Prostate gland (tissue), 2 donors: Measurements from ENCODE around the gene CPNE2. TPM values are rescaled to one million over a fixed set of nuclear protein-coding genes. Genes with fewer than 3 reads are reported as not detected.
A peak's percentile ranks its signal among the peaks of the same experiment; 100 is the strongest.

Experiments used
- DNase-seq: peaks from one replicate; pipeline ENCODE4 v3.0.0-alpha.2; 2019; ENCODE audit warnings: low spot score
- H3K27ac ChIP-seq, 2 donors: fragments of 200-600 bp; sonication (generic); 2 replicates each; pipeline ENCODE4 v1.5.1; 2017 to 2019
- H3K27me3 ChIP-seq: fragments of 200-600 bp; sonication (generic); replicated peaks from 2 replicates; pipeline ENCODE4 v1.5.1; 2019; ENCODE audit not compliant: insufficient read depth
- H3K36me3 ChIP-seq, 2 donors: fragments of 200-600 bp; sonication (generic); 1 replicate in 1 of 2; 2 replicates in 1 of 2; pipeline versions ENCODE4 v1.5.1 to v1.8.1; 2017 to 2019
- H3K4me1 ChIP-seq: fragments of 200-600 bp; sonication (generic); replicated peaks from 2 replicates; pipeline ENCODE4 v1.5.1; 2019
- H3K4me3 ChIP-seq, 2 donors: fragments of 200-600 bp; sonication (generic); 2 replicates each; pipeline ENCODE4 v1.5.1; 2017 to 2019
- H3K9me3 ChIP-seq: fragments of 200-600 bp; sonication (generic); 2 replicates; pipeline ENCODE4 v1.5.1; 2017
- CTCF ChIP-seq, 4 experiments: fragments of 200-600 bp in 2 of 4; fragments of 450-650 bp in 2 of 4; sonication (generic) in 2 of 4; IDR thresholded peaks; 1 replicate in 3 of 4; 2 replicates in 1 of 4; pipeline ENCODE4 v1.5.1; 2016 to 2019; ENCODE audit warnings: antibody characterized with exemption in 4 of 4, mild to moderate bottlenecking in 2 of 4, moderate library complexity in 2 of 4
- POLR2A ChIP-seq: fragments of 450-650 bp; IDR thresholded peaks from one replicate; pipeline ENCODE4 v1.6.1; 2016; ENCODE audit warnings: antibody characterized with exemption, mild to moderate bottlenecking
- POLR2AphosphoS5 ChIP-seq: sonication (generic); formaldehyde crosslinking; IDR thresholded peaks from one replicate; pipeline ENCODE4 v1.6.1; 2017; ENCODE audit warnings: antibody characterized with exemption
- WGBS: methylation state at CpG from one replicate; pipeline ENCODE4 v1.1.5; 2018; 5-methylcytosine and 5-hydroxymethylcytosine counted together
- intact Hi-C: fragments of 100-400 bp; cut with DNase I; formaldehyde crosslinking; loops from one replicate; pipeline ENCODE4 v1.14.2; 2022
- total RNA-seq, 2 donors: library from RNA; depleted of rRNA; stranded (reverse); fragments of >200 nt; gene quantifications; one replicate each; pipeline ENCODE4 v1.1.0, GENCODE V29; 2016

The CPNE2 gene
- total RNA-seq, 2 donors from 2014 or later = 22.3 to 23.3 TPM

DNA sequence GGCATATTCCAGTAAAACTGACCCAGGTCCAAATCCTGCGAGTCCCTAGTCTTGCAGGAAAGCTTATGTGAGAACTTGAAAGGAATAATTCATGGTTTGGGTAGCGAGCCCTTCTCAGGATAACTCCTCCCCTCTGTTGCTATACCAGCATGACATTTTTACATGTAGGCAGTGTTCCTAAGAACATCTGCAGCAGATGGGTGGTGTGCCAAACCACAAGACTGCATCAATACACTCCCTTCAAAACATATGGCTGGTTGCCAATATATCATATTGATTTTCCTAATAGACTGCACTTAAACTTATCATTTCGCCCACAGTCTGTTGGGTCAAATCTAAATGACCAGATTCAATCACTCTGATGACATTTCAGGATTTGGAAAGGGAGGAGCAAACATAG is 73.6 kb downstream of the CPNE2 start:
- Histone ChIP-seq H3K36me3 (peaks cover 0 to 7% of the 10 kb centered on the region in 2 donors), H3K27me3 (no peaks in the 10 kb centered on the region), H3K4me1 (peaks cover 7% of the 10 kb centered on the region), H3K27ac (no peak overlapping the region), H3K4me3 (no peak overlapping the region), H3K9me3 (no peaks in the 10 kb centered on the region)
- WGBS = 39% methylated on average over 3 of the region's 3 CpGs
- no peak for TF ChIP-seq CTCF (IDR thresholded peaks at IDR 0.05)
- TF ChIP-seq POLR2AphosphoS5 = no peak
- TF ChIP-seq POLR2A = no peak
- intact Hi-C loops = no loop called here
- no peak for DNase-seq

DNA sequence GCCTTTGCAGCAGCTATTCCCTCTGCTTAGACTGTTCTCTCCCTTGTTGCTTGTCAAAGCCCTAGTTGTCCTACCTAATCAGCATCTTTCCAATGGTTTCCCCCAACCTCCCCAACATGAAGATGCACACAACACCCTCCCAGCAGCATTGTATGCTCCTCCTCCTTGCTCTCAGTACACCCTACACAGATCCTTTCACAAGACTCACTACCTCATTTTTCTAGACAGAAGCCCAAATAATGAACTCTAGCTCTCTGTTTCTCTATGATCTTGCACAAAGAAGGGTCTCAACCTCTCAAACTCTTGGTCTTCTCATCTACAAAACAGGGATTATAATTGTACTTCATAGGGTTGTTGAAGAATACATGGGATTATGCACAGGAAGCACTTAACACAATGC is 74.1 kb downstream of the CPNE2 start:
- Histone ChIP-seq H3K36me3 (peaks cover 0 to 10% of the 10 kb centered on the region in 2 donors), H3K9me3 (no peaks in the 10 kb centered on the region), H3K4me3 (no peak overlapping the region), H3K27ac (peak overlapping the region in 1 of 2 donors; percentile 4), H3K4me1 (peaks cover 7% of the 10 kb centered on the region), H3K27me3 (no peaks in the 10 kb centered on the region)
- TF ChIP-seq POLR2AphosphoS5 = no peak
- TF ChIP-seq CTCF (IDR thresholded peaks at IDR 0.05) = no peak
- no peak for DNase-seq
- intact Hi-C loops = no loop called here

- Histone ChIP-seq H3K9me3 (no peaks in the 10 kb centered on the region), H3K36me3 (peaks cover 0 to 15% of the 10 kb centered on the region in 2 donors), H3K4me1 (peaks cover 7% of the 10 kb centered on the region), H3K27ac (peak overlapping the region in 1 of 2 donors; percentile 4), H3K27me3 (no peaks in the 10 kb centered on the region), H3K4me3 (no peak overlapping the region)
- WGBS = 28% methylated on average over 7 of the region's 7 CpGs
- intact Hi-C loops = loop anchor here (1.0 kb wide), 1 partner anchor 81 kb away; no protein-coding TSS in a partner anchor
- DNase-seq = peak; percentile 35
- TF ChIP-seq CTCF (IDR thresholded peaks at IDR 0.05) (no peak), POLR2A (peak; percentile 18), POLR2AphosphoS5 (peak; percentile 42)
Observed at GRCh38 chr16:57166951-57167350, 74.6 kb downstream of the CPNE2 start.

DNA sequence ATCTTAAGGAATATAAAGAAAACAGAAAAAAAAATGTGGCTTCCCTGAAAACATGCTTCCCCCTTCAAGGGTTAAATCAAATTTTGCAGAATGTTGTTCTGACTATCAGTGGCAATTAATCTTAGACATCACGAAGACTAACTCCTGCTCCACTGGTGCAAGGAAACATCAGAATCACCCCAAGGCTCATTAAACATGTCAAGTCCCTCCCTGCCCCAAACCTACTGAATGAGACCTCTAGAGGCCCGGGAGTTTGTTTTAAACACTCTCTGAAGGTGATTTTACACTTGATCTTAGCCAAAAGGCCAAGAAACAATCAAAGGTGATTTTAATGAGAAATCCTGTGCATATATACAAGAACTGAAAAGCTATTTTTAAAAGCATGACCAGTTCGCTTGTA is 75.2 kb downstream of the CPNE2 start:
- no peak overlapping the region for H3K4me3 ChIP-seq
- H3K27me3 ChIP-seq = no peaks in the 10 kb centered on the region
- no peak for TF ChIP-seq POLR2A
- TF ChIP-seq POLR2AphosphoS5 = no peak
- no peak for TF ChIP-seq CTCF (IDR thresholded peaks at IDR 0.05)
- H3K9me3 ChIP-seq = no peaks in the 10 kb centered on the region
- DNase-seq = no peak
- WGBS = 21% methylated on average over 3 of the region's 3 CpGs
- H3K36me3 ChIP-seq = peaks cover 0 to 17% of the 10 kb centered on the region in 2 donors
- intact Hi-C loops = loop anchor here (1.0 kb wide), 1 partner anchor 81 kb away; no protein-coding TSS in a partner anchor
- H3K27ac ChIP-seq = no peak overlapping the region
- H3K4me1 ChIP-seq = peaks cover 7% of the 10 kb centered on the region

- H3K36me3 ChIP-seq = peaks cover 0 to 17% of the 10 kb centered on the region in 2 donors
- TF ChIP-seq CTCF (IDR thresholded peaks at IDR 0.05) = peak; percentile 29 to 78 (median 62)
- no peak for TF ChIP-seq POLR2A
- TF ChIP-seq POLR2AphosphoS5 = peak; percentile 47
- WGBS = 4% methylated on average over 4 of the region's 4 CpGs
- no peaks in the 10 kb centered on the region for H3K27me3 ChIP-seq
- H3K4me1 ChIP-seq = peaks cover 7% of the 10 kb centered on the region
- H3K4me3 ChIP-seq = no peak overlapping the region
- no peaks in the 10 kb centered on the region for H3K9me3 ChIP-seq
- DNase-seq = peak; percentile 33
- intact Hi-C loops = loop anchor here (1.0 kb wide), 1 partner anchor 82 kb away; no protein-coding TSS in a partner anchor
- no peak overlapping the region for H3K27ac ChIP-seq
Observed at GRCh38 chr16:57167953-57168352, 75.6 kb downstream of the CPNE2 start.
